Liver (tissue), 3 donors: Measurements from ENCODE around the gene DDO.

Source experiments
- EGR1 ChIP-seq, 2 donors: IDR thresholded peaks; 2 replicates each; pipeline ENCODE4 v1.6.1; 2016 to 2018; ENCODE audit warnings: antibody characterized with exemption in 2 of 2, low read depth in 2 of 2
- GABPA ChIP-seq, 2 donors: IDR thresholded peaks in 1 of 2; conservative IDR thresholded peaks in 1 of 2; 2 replicates each; pipeline ENCODE4 v1.6.1; 2016; ENCODE audit warnings: antibody characterized with exemption in 2 of 2, mild to moderate bottlenecking in 1 of 2, moderate library complexity in 1 of 2
- TF ChIP-seq, protein P1 (sequence below): fragments of 150-350 bp; IDR thresholded peaks from 2 replicates; pipeline ENCODE4 v1.5.1; 2017; ENCODE audit warnings: improper control_type of control experiment, low read depth, low read length; ENCODE audit not compliant: missing input control
- donor health status: healthy.
- donor health status: healthy.

DNA sequence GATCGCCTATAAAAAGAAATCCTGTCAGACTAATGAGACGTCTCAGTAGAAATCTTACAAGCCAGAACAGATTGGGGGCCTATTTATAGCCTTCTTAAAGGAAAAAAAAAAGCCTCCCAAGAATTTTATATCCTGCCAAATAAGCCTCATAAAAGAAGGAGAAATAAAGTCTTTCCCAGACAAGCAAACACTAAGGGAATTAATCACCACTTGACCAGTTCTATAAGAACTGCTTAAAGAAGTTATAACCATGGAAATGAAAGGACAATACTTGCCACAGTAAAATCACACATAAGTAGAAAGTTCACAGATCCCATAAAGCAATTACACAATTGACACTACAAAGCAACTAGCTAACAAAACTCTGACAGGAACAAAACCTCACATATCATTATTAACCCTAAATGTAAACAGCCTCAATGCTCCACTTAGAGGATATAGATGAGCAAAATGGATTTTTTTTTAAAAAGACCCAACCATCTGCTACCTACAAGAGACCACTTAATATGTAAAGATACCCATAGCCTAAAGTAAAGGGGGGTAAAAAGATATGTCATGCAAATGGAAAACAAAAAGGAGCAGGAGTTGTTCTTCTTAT, 47.6 kb upstream of the DDO start:
- TF ChIP-seq, protein P1, sequence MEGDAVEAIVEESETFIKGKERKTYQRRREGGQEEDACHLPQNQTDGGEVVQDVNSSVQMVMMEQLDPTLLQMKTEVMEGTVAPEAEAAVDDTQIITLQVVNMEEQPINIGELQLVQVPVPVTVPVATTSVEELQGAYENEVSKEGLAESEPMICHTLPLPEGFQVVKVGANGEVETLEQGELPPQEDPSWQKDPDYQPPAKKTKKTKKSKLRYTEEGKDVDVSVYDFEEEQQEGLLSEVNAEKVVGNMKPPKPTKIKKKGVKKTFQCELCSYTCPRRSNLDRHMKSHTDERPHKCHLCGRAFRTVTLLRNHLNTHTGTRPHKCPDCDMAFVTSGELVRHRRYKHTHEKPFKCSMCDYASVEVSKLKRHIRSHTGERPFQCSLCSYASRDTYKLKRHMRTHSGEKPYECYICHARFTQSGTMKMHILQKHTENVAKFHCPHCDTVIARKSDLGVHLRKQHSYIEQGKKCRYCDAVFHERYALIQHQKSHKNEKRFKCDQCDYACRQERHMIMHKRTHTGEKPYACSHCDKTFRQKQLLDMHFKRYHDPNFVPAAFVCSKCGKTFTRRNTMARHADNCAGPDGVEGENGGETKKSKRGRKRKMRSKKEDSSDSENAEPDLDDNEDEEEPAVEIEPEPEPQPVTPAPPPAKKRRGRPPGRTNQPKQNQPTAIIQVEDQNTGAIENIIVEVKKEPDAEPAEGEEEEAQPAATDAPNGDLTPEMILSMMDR = no peak
- TF ChIP-seq GABPA (IDR thresholded peaks at IDR 0.05 in 1 of 2, conservative IDR thresholded peaks at IDR 0.05 in 1 of 2) (no peak), EGR1 (IDR thresholded peaks at IDR 0.05; ENCODE audit: low read depth in 2 of 2) (no peak)
